Neural cell (in vitro differentiated cells): ENCODE data around the gene EGR4. TPM values are rescaled to one million over a fixed set of nuclear protein-coding genes. Genes with fewer than 3 reads are reported as not detected.

Experiments used
- H2AFZ ChIP-seq: fragments of 200-600, 300-800 bp; sonication (generic), shearing (Covaris generic); 2 replicates; pipeline ENCODE4 v1.6.0; 2014; ENCODE audit warnings: low read depth, mild to moderate bottlenecking, antibody characterized with exemption, low read length, moderate library complexity
- H3F3A ChIP-seq: fragments of 200-600 bp; shearing (Covaris generic); 2 replicates; pipeline ENCODE4 v1.6.1; 2016; ENCODE audit warnings: mild to moderate bottlenecking, moderate library complexity, mixed read lengths, antibody characterized with exemption, low read length; ENCODE audit not compliant: insufficient read depth, poor library complexity, severe bottlenecking
- H3K27ac ChIP-seq: fragments of 200-600, 300-800 bp; sonication (generic), shearing (Covaris generic); 2 replicates; pipeline ENCODE4 v1.5.1; 2014; ENCODE audit warnings: mild to moderate bottlenecking, low read length, moderate library complexity
- H3K27me3 ChIP-seq: fragments of 300-800, 200-600 bp; sonication (generic), shearing (Covaris generic); 2 replicates; pipeline ENCODE4 v1.6.0; 2014; ENCODE audit warnings: mild to moderate bottlenecking, low read depth, low read length, moderate library complexity; ENCODE audit not compliant: insufficient read depth
- H3K36me3 ChIP-seq: fragments of 300-800, 200-600 bp; sonication (generic), shearing (Covaris generic); 2 replicates; pipeline ENCODE4 v1.5.1; 2014; ENCODE audit warnings: mild to moderate bottlenecking, antibody characterized with exemption, low read length, moderate library complexity; ENCODE audit not compliant: insufficient read depth
- H3K4me2 ChIP-seq: fragments of 300-800, 200-600 bp; sonication (generic), shearing (Covaris generic); 2 replicates; pipeline ENCODE4 v1.6.0; 2014; ENCODE audit warnings: mild to moderate bottlenecking, low read length
- H3K4me3 ChIP-seq: fragments of 300-800, 200-600 bp; sonication (generic), shearing (Covaris generic); 2 replicates; pipeline ENCODE4 v1.5.1; 2014; ENCODE audit warnings: mild to moderate bottlenecking, low read length, moderate library complexity
- H3K79me2 ChIP-seq: fragments of 200-600 bp; shearing (Covaris generic); replicated peaks from 2 replicates; pipeline ENCODE4 v1.6.0; 2014; ENCODE audit warnings: mild to moderate bottlenecking, low read length, moderate library complexity; ENCODE audit not compliant: insufficient read depth
- H3K9ac ChIP-seq: fragments of 300-800, 200-600 bp; sonication (generic), shearing (Covaris generic); 2 replicates; pipeline ENCODE4 v1.6.1; 2016; ENCODE audit warnings: mild to moderate bottlenecking, low read length, mixed read lengths
- H3K9me2 ChIP-seq: fragments of 200-600 bp; shearing (Covaris generic); 2 replicates; pipeline ENCODE4 v1.6.1; 2016; ENCODE audit warnings: mild to moderate bottlenecking, low read length, mixed read lengths; ENCODE audit not compliant: insufficient read depth
- H3K9me3 ChIP-seq: fragments of 200-600, 300-800 bp; sonication (generic), shearing (Covaris generic); 2 replicates; pipeline ENCODE4 v1.6.1; 2016; ENCODE audit warnings: mild to moderate bottlenecking, mixed run types, low read length, moderate library complexity, mixed read lengths
- H4K20me1 ChIP-seq: fragments of 200-600 bp; shearing (Covaris generic); 2 replicates; pipeline ENCODE4 v1.6.1; 2016; ENCODE audit warnings: mild to moderate bottlenecking, mixed run types; ENCODE audit not compliant: insufficient read depth
- EP300 ChIP-seq: fragments of 450-650 bp; conservative IDR thresholded peaks from 2 replicates; pipeline ENCODE4 v1.6.1; 2014; ENCODE audit warnings: antibody characterized with exemption, mild to moderate bottlenecking, moderate library complexity; ENCODE audit not compliant: poor library complexity, severe bottlenecking
- EZH2 ChIP-seq: fragments of 200-600, 300-800 bp; shearing (Covaris generic), sonication (generic); IDR thresholded peaks from 2 replicates; pipeline ENCODE4 v1.6.1; 2014; ENCODE audit warnings: antibody characterized with exemption, low read length, borderline replicate concordance, mild to moderate bottlenecking; ENCODE audit not compliant: insufficient read depth, poor library complexity, severe bottlenecking
- MXI1 ChIP-seq: fragments of 450-650 bp; conservative IDR thresholded peaks from 2 replicates; pipeline ENCODE4 v1.6.1; 2014; ENCODE audit warnings: antibody characterized with exemption, mild to moderate bottlenecking; ENCODE audit not compliant: poor library complexity, severe bottlenecking
- POLR2AphosphoS5 ChIP-seq: IDR thresholded peaks from 2 replicates; pipeline ENCODE4 v1.6.1; 2012
- RAD21 ChIP-seq: fragments of 450-650 bp; conservative IDR thresholded peaks from 2 replicates; pipeline ENCODE4 v1.6.1; 2014; ENCODE audit warnings: antibody characterized with exemption, mild to moderate bottlenecking, moderate library complexity
- REST ChIP-seq: IDR thresholded peaks from 2 replicates; pipeline ENCODE4 v1.6.1; 2012; ENCODE audit warnings: borderline replicate concordance
- SMC3 ChIP-seq: fragments of 450-650 bp; conservative IDR thresholded peaks from 2 replicates; pipeline ENCODE4 v1.6.1; 2014; ENCODE audit warnings: antibody characterized with exemption, mild to moderate bottlenecking, moderate library complexity; ENCODE audit not compliant: poor library complexity
- TAF1 ChIP-seq: IDR thresholded peaks from 2 replicates; pipeline ENCODE4 v1.6.1; 2012; ENCODE audit warnings: low read depth
- polyA plus RNA-seq: library from polyadenylated mRNA; depleted of rRNA; stranded (reverse); fragments of >200 nt; gene quantifications from 2 replicates; pipeline ENCODE4 v1.2.3, GENCODE V29; 2014
- TF ChIP-seq, protein P1 (sequence below): fragments of 450-650 bp; IDR thresholded peaks from 2 replicates; pipeline ENCODE4 v1.5.1; 2014; ENCODE audit warnings: antibody characterized with exemption, mild to moderate bottlenecking, moderate library complexity; ENCODE audit not compliant: poor library complexity, severe bottlenecking

EGR4 gene
- polyA plus RNA-seq, 1 donor from 2014 or later = not detected

GRCh38 chr2:73253901-73254300 is 39.4 kb downstream of the EGR4 start:
- no peaks in the 10 kb centered on the region for H4K20me1 ChIP-seq
- no peaks in the 10 kb centered on the region for H3K27me3 ChIP-seq
- H3K4me2 ChIP-seq = no peak overlapping the region
- H3K4me3 ChIP-seq = no peak overlapping the region
- H2AFZ ChIP-seq = no peak overlapping the region
- no peak for TF ChIP-seq POLR2AphosphoS5
- no peak for TF ChIP-seq TAF1
- TF ChIP-seq, protein P1, sequence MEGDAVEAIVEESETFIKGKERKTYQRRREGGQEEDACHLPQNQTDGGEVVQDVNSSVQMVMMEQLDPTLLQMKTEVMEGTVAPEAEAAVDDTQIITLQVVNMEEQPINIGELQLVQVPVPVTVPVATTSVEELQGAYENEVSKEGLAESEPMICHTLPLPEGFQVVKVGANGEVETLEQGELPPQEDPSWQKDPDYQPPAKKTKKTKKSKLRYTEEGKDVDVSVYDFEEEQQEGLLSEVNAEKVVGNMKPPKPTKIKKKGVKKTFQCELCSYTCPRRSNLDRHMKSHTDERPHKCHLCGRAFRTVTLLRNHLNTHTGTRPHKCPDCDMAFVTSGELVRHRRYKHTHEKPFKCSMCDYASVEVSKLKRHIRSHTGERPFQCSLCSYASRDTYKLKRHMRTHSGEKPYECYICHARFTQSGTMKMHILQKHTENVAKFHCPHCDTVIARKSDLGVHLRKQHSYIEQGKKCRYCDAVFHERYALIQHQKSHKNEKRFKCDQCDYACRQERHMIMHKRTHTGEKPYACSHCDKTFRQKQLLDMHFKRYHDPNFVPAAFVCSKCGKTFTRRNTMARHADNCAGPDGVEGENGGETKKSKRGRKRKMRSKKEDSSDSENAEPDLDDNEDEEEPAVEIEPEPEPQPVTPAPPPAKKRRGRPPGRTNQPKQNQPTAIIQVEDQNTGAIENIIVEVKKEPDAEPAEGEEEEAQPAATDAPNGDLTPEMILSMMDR = no peak
- no peak for TF ChIP-seq MXI1
- no peak for TF ChIP-seq RAD21
- TF ChIP-seq EP300 = no peak
- TF ChIP-seq SMC3 = no peak
- TF ChIP-seq REST = no peak
- no peak for TF ChIP-seq EZH2
- no peak overlapping the region for H3K9ac ChIP-seq
- H3K79me2 ChIP-seq = no peaks in the 10 kb centered on the region
- no peaks in the 10 kb centered on the region for H3K9me2 ChIP-seq
- no peaks in the 10 kb centered on the region for H3K9me3 ChIP-seq
- H3F3A ChIP-seq = no peaks in the 10 kb centered on the region
- no peak overlapping the region for H3K27ac ChIP-seq
- H3K36me3 ChIP-seq = peaks cover 7% of the 10 kb centered on the region

DNA sequence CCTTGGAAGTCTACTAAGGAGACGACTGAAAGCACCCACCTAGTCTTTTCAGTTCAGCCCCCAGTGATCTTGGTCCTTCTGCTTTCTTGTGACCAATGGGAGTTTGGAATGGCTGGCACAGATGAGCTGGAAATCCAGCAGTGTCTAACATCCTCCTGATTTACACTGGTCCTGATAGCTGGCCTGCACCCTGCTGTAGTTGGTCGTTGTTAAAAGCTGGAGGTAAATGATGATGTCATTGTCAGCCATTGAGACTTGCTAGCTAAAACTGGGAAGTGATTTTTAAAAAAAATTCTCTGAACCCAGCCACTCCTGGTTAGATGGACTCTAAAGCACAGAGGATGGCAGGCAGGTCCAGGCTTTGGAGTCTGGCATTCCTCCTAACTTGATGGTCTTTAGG is 39.9 kb downstream of the EGR4 start:
- H3K4me3 ChIP-seq = no peak overlapping the region
- H4K20me1 ChIP-seq = no peaks in the 10 kb centered on the region
- no peak overlapping the region for H3K9ac ChIP-seq
- no peak for TF ChIP-seq RAD21
- TF ChIP-seq, protein P1 = no peak
- no peak for TF ChIP-seq EZH2
- TF ChIP-seq EP300 = no peak
- no peak for TF ChIP-seq TAF1
- no peak for TF ChIP-seq POLR2AphosphoS5
- TF ChIP-seq MXI1 = no peak
- no peak for TF ChIP-seq REST
- TF ChIP-seq SMC3 = no peak
- H2AFZ ChIP-seq = no peak overlapping the region
- no peaks in the 10 kb centered on the region for H3K27me3 ChIP-seq
- peaks cover 7% of the 10 kb centered on the region for H3K36me3 ChIP-seq
- H3K4me2 ChIP-seq = no peak overlapping the region
- no peaks in the 10 kb centered on the region for H3K9me3 ChIP-seq
- no peaks in the 10 kb centered on the region for H3K79me2 ChIP-seq
- no peak overlapping the region for H3K27ac ChIP-seq
- H3K9me2 ChIP-seq = no peaks in the 10 kb centered on the region
- no peaks in the 10 kb centered on the region for H3F3A ChIP-seq
